GM12878 (cell line): ENCODE data around the gene PHLPP1. TPM values are rescaled to one million over a fixed set of nuclear protein-coding genes. Genes with fewer than 3 reads are reported as not detected.

ENCODE experiments used
- ATAC-seq: fragments of 200-7000 bp; cut with Tn5 transposase; 3 replicates; pipeline ENCODE4 v1.9.1; 2020; ENCODE audit warnings: mild to moderate bottlenecking, moderate library complexity
- BruUV-seq: library from RNA; stranded (reverse); fragments of 400-500 nt; replicated peaks from 2 replicates; lab custom pipeline; 2021; lab: Mats Ljungman, UMichigan
- CTCF ChIA-PET: fragments of 300-600 bp; sonication (Branson Sonifier 250); formaldehyde crosslinking; extraction: SDS; loops from one replicate; lab custom pipeline; 2021; ENCODE audit warnings: inconsistent platforms; lab: Yijun Ruan, JAX
- POLR2A ChIA-PET: fragments of 350-600 bp; formaldehyde crosslinking; extraction: SDS; loops from one replicate; lab custom pipeline; 2021; ENCODE audit warnings: inconsistent platforms; lab: Charles Lee
- RAD21 ChIA-PET: fragments of 300-600 bp; sonication (Branson Sonifier 250); formaldehyde crosslinking; loops from one replicate; lab custom pipeline; 2023; ENCODE audit warnings: antibody characterized with exemption; ENCODE audit not compliant: unreplicated experiment; lab: Charles Lee
- SMC1A ChIA-PET: fragments of 300-600 bp; sonication (Branson Sonifier 250); formaldehyde crosslinking; loops from one replicate; lab custom pipeline; 2023; ENCODE audit not compliant: unreplicated experiment, uncharacterized antibody; lab: Charles Lee
- DNase-seq: peaks from one replicate; pipeline ENCODE4 v3.0.0-alpha.2; 2011; ENCODE audit warnings: low read depth, low spot score
- FAIRE-seq: peaks from 3 replicates; lab custom pipeline; 2011; peaks lifted over from hg19 to GRCh38; lab: Jason Lieb, UNC
- H2AFZ ChIP-seq: 2 replicates; pipeline ENCODE4 v1.6.0; 2011; ENCODE audit warnings: low read depth, low read length, control low read depth; ENCODE audit not compliant: control insufficient read depth
- H3K27ac ChIP-seq: 2 replicates; pipeline ENCODE4 v1.5.1; 2011; ENCODE audit warnings: control low read depth; ENCODE audit not compliant: control insufficient read depth, insufficient read depth
- H3K27me3 ChIP-seq, 2 experiments: replicated peaks in 1 of 2; 2 replicates each; pipeline versions ENCODE4 v1.6.0 to v1.6.1; 2011; ENCODE audit warnings: low read length in 1 of 2; ENCODE audit not compliant: control insufficient read depth in 2 of 2, insufficient read depth in 2 of 2
- H3K36me3 ChIP-seq, 2 experiments: 2 replicates each; pipeline ENCODE4 v1.5.1; 2011; ENCODE audit warnings: low read length in 1 of 2; ENCODE audit not compliant: control insufficient read depth in 2 of 2, insufficient read depth in 2 of 2
- H3K4me1 ChIP-seq: 2 replicates; pipeline ENCODE4 v1.6.1; 2011; ENCODE audit warnings: mild to moderate bottlenecking, low read length, moderate library complexity, mixed read lengths; ENCODE audit not compliant: control insufficient read depth, insufficient read depth
- H3K4me2 ChIP-seq: 2 replicates; pipeline ENCODE4 v1.6.0; 2011; ENCODE audit warnings: control low read depth; ENCODE audit not compliant: control insufficient read depth, insufficient read depth
- H3K4me3 ChIP-seq: fragments of 200-600 bp; sonication (generic); 2 replicates; pipeline ENCODE4 v1.5.1; 2016
- H3K79me2 ChIP-seq: 2 replicates; pipeline ENCODE4 v1.6.0; 2011; ENCODE audit warnings: low read length; ENCODE audit not compliant: control insufficient read depth, insufficient read depth
- H3K9ac ChIP-seq: 2 replicates; pipeline ENCODE4 v1.8.0; 2011; ENCODE audit warnings: low read length, control low read depth, mixed read lengths; ENCODE audit not compliant: control insufficient read depth, insufficient read depth
- H3K9me3 ChIP-seq: replicated peaks from 3 replicates; pipeline ENCODE4 v1.5.1; 2011; ENCODE audit warnings: mild to moderate bottlenecking, low read length; ENCODE audit not compliant: control insufficient read depth, insufficient read depth
- H4K20me1 ChIP-seq: 2 replicates; pipeline ENCODE4 v1.6.0; 2011; ENCODE audit not compliant: control insufficient read depth, insufficient read depth
- BACH1 ChIP-seq: fragments of 450-650 bp; IDR thresholded peaks from 2 replicates; pipeline ENCODE4 v1.6.1; 2017; ENCODE audit warnings: mild to moderate bottlenecking, borderline replicate concordance
- BRCA1 ChIP-seq: IDR thresholded peaks from 2 replicates; pipeline ENCODE4 v1.6.1; 2011; ENCODE audit warnings: low read depth, low read length, improper control_type of control experiment
- CBX3 ChIP-seq: fragments of 200-600 bp; sonication (generic); IDR thresholded peaks from 2 replicates; pipeline ENCODE4 v1.6.1; 2016; ENCODE audit warnings: low read depth, borderline replicate concordance
- CEBPB ChIP-seq, 2 experiments: fragments of 150-350 bp in 1 of 2; IDR thresholded peaks; 2 replicates each; pipeline ENCODE4 v1.6.1; 2012 to 2014; ENCODE audit warnings: low read depth in 2 of 2, low read length in 2 of 2, borderline replicate concordance in 1 of 2, inconsistent platforms in 1 of 2
- E4F1 ChIP-seq: fragments of 450-650 bp; IDR thresholded peaks from 2 replicates; pipeline ENCODE4 v1.6.1; 2018; ENCODE audit warnings: borderline replicate concordance, mild to moderate bottlenecking; ENCODE audit not compliant: partially characterized antibody
- NBN ChIP-seq: fragments of 450-650 bp; IDR thresholded peaks from 2 replicates; pipeline ENCODE4 v1.6.1; 2016
- RCOR1 ChIP-seq: conservative IDR thresholded peaks from 2 replicates; pipeline ENCODE4 v1.6.1; 2012; ENCODE audit warnings: low read depth, low read length, improper control_type of control experiment
- SPI1 ChIP-seq: IDR thresholded peaks from 2 replicates; pipeline ENCODE4 v1.6.1; 2011; ENCODE audit warnings: low read depth, mild to moderate bottlenecking, low read length, moderate library complexity, borderline replicate concordance; ENCODE audit not compliant: insufficient read depth
- ZNF622 ChIP-seq: fragments of 450-650 bp; IDR thresholded peaks from 2 replicates; pipeline ENCODE4 v1.6.1; 2017; ENCODE audit warnings: mild to moderate bottlenecking, inconsistent platforms
- ZZZ3 ChIP-seq: IDR thresholded peaks from 2 replicates; pipeline ENCODE4 v1.6.1; 2011; ENCODE audit warnings: low read depth; ENCODE audit not compliant: control insufficient read depth, insufficient read length
- WGBS: methylation state at CpG from one replicate; pipeline ENCODE4 v1.1.6; 2016; ENCODE audit warnings: low lambda C conversion rate; ENCODE audit not compliant: insufficient replicate concordance, insufficient coverage; ENCODE audit errors: missing lambda C conversion rate; 5-methylcytosine and 5-hydroxymethylcytosine counted together
- in situ Hi-C: fragments of 300-500 bp; cut with MboI; formaldehyde crosslinking; loops from 9 replicates; pipeline ENCODE4 v1.14.3; 2018; ENCODE audit warnings: mixed read lengths
- intact Hi-C: fragments of 100-400 bp; cut with micrococcal nuclease; formaldehyde crosslinking; loops from one replicate; pipeline ENCODE4 v1.14.2; 2022; ENCODE audit not compliant: unreplicated experiment
- polyA plus RNA-seq, 11 experiments: library from polyadenylated mRNA; depleted of rRNA in 4 of 11; unstranded in 6 of 11; stranded (reverse) in 5 of 11; fragments of >200 nt; fragmentation: Nextera tagmentation in 4 of 11; fragmentation: Illumina TruSeq in 1 of 11; extraction: Ambion mirVana in 4 of 11; extraction: Trizol in 1 of 11; gene quantifications; 1 replicate in 1 of 11; 2 replicates in 10 of 11; pipeline versions ENCODE4 v1.2.1 to v1.2.3, GENCODE V29; 2011 to 2016; ENCODE audit warnings: inconsistent platforms in 2 of 11, missing spikeins in 2 of 11, low read depth in 1 of 11
- total RNA-seq, 4 experiments: library from RNA; depleted of rRNA in 3 of 4; stranded (reverse); fragments of >200 nt in 3 of 4; fragmentation: Illumina TruSeq in 1 of 4; extraction: Trizol in 1 of 4; gene quantifications; 2 replicates each; pipeline versions ENCODE4 v1.2.1 to v1.2.3, GENCODE V29; 2013 to 2021
- TF ChIP-seq, protein P1 (sequence below): fragments of 450-650 bp; IDR thresholded peaks from 2 replicates; pipeline ENCODE4 v1.6.1; 2016; ENCODE audit warnings: mild to moderate bottlenecking
- TF ChIP-seq, protein P2 (sequence below): IDR thresholded peaks from 2 replicates; pipeline ENCODE4 v1.6.1; 2011; ENCODE audit warnings: mild to moderate bottlenecking, low read depth, low read length, moderate library complexity; ENCODE audit not compliant: insufficient replicate concordance

PHLPP1 gene
- total and polyA plus RNA-seq, 10 of the 15 experiments (the other 5 are each of a cell fraction or from before 2014, with no cell fraction given), result 0.42 to 7.0 (median 1.9) TPM

GRCh38 chr18:62828852-62829251 is 113.5 kb downstream of the PHLPP1 start:
- in situ Hi-C loops, result no loop called here
- RAD21 ChIA-PET, result no interaction called here
- DNase-seq (no peak), ATAC-seq (peak; percentile 47), FAIRE-seq (peak; percentile 54)
- POLR2A ChIA-PET, result no interaction called here
- no peaks in the 10 kb centered on the region for H3K27me3 ChIP-seq
- CTCF ChIA-PET, result interaction anchor here (1.2 kb wide), 1 partner anchor 16 kb away, joined by 4 read pairs; no protein-coding TSS in a partner anchor
- WGBS, result 0% methylated on average over 1 of the region's 1 CpG
- H2AFZ ChIP-seq, result no peak overlapping the region
- SMC1A ChIA-PET, result no interaction called here
- no peaks in the 10 kb centered on the region for H3K36me3 ChIP-seq
- H3K4me1 ChIP-seq, result peaks cover 15% of the 10 kb centered on the region
- no peak overlapping the region for H3K9ac ChIP-seq
- BruUV-seq, result no TSS peak
- no peaks in the 10 kb centered on the region for H3K79me2 ChIP-seq
- H3K4me3 ChIP-seq, result no peak overlapping the region
- H3K9me3 ChIP-seq, result no peaks in the 10 kb centered on the region
- no peak overlapping the region; the same call in 1 of the 2 replicates for H3K27ac ChIP-seq
- intact Hi-C loops, result no loop called here
- H4K20me1 ChIP-seq, result no peaks in the 10 kb centered on the region
- H3K4me2 ChIP-seq, result no peak overlapping the region
- TF ChIP-seq ZZZ3 (no peak), CEBPB (IDR thresholded peaks at IDR 0.05; ENCODE audit: borderline replicate concordance in 1 of 2, low read depth in 2 of 2, low read length in 2 of 2) (no peak), BRCA1 (no peak), SPI1 (peak; percentile 41; the same call in 1 of the 2 replicates), BACH1 (no peak), CBX3 (no peak), E4F1 (no peak), NBN (no peak), RCOR1 (no peak), ZNF622 (no peak)
- TF ChIP-seq, protein P1, sequence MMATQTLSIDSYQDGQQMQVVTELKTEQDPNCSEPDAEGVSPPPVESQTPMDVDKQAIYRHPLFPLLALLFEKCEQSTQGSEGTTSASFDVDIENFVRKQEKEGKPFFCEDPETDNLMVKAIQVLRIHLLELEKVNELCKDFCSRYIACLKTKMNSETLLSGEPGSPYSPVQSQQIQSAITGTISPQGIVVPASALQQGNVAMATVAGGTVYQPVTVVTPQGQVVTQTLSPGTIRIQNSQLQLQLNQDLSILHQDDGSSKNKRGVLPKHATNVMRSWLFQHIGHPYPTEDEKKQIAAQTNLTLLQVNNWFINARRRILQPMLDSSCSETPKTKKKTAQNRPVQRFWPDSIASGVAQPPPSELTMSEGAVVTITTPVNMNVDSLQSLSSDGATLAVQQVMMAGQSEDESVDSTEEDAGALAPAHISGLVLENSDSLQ, result peak; percentile 75; the same call in 1 of the 2 replicates
- TF ChIP-seq, protein P2, sequence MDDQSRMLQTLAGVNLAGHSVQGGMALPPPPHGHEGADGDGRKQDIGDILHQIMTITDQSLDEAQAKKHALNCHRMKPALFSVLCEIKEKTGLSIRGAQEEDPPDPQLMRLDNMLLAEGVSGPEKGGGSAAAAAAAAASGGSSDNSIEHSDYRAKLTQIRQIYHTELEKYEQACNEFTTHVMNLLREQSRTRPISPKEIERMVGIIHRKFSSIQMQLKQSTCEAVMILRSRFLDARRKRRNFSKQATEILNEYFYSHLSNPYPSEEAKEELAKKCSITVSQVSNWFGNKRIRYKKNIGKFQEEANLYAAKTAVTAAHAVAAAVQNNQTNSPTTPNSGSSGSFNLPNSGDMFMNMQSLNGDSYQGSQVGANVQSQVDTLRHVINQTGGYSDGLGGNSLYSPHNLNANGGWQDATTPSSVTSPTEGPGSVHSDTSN, result peak; percentile 16
